UCSD-AML1 (cell line): Measurements from ENCODE around the gene HIVEP1.

Experiments used
- DNase-seq: peaks from one replicate; lab custom pipeline; 2025; ENCODE audit not compliant: unreplicated experiment; lab: John Stamatoyannopoulos, UW

Gene HIVEP1

GRCh38 chr6:12181481-12181880, 169.4 kb downstream of the HIVEP1 start:
- DNase-seq = no peak

DNA sequence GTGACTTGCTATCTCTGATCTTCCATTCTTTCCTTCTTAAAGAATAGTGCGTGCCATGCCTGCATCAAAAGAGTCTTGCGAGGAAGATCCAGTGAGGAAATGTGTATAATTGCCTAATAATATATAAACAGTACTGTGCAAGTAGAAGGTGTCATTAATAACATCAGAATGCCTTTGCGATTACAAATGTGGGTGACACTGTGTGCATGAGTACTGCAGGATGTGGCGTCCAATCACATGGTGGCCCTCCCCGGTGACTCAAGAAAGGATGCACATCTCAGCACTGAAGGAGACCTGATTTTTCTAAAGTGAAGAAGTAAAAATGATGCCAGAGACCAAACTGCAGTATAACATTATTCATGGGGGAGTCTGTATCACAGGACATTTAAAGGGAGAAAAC, 170.6 kb downstream of the HIVEP1 start:
- no peak for DNase-seq

DNA sequence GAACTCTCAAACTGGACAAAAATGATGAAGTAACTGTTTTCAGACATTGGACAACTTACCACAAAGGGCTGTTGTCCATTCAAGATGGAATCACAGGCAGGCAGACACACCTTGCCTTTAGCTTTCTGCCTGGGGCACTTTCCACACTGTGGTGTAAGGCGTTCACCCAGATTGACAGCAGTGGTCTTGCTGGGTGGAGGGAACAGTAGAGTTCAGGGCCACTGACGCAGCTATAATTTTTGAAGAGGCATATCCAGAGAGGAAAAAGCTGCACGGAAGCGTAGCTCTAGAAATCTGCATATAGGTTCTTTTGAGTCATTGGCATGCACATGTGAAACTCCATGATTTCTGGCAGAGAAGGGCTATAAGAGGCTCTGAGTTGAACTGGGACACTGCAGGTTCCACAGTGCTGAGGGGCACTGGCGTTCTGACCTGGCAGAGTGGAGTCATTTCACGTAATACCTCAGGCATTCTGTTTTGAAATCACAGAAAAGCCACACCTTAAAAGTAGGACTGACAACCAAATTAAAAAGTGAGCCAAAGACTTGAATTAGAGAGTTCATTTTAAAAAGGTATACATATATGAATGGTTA, 173.1 kb downstream of the HIVEP1 start:
- no peak for DNase-seq

GRCh38 chr6:12186528-12186927, 174.4 kb downstream of the HIVEP1 start:
- no peak for DNase-seq

DNA sequence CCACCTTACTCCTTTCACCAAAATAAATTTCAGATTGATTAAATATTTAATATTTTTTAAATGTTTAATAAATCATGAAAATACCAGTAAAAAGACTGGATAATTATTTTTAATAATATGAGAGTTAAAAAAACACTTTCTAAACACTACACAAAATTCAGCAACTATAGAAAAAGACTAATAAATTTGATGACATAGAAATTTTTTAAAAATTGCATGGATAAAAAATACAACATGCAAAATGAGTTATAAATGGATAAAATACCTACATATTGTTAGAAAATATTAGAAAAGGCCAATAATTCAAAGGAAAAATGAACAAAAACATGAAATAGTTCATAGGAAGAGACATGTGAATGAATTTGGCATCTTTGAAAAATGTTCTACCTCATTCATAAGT, 177.0 kb downstream of the HIVEP1 start:
- DNase-seq = no peak

- no peak for DNase-seq
Measured at GRCh38 chr6:12189661-12190060, 177.5 kb downstream of the HIVEP1 start.

GRCh38 chr6:12190252-12190651, 178.1 kb downstream of the HIVEP1 start:
- DNase-seq = no peak

DNA sequence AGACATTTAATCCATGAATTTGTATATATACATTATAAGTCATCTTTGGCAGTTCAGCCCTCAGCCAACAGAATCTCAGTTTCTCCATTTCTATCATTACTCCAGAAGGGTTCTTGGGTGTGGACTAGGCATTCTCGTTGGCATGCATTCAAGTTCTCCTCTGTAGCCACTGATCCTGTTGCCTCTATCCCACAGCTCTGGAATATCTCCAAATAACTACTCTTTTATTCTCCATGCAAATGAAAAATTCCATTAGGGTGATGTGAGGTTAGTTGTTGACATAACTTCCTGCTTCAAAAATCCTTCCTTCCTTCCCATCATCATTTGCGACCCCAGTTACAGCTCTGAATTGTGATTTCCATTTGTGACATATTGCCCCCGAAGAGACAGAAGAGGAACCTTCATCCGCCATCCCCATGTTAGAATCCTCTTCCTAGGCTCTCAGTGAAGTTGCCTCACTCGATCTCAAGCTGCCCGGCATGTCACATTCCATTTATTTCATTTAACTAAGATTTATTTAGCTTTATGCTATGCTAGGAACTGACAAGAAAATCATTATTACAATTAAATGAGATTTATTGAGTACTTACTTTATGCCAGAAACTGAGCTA, 184.3 kb downstream of the HIVEP1 start:
- no peak for DNase-seq

DNA sequence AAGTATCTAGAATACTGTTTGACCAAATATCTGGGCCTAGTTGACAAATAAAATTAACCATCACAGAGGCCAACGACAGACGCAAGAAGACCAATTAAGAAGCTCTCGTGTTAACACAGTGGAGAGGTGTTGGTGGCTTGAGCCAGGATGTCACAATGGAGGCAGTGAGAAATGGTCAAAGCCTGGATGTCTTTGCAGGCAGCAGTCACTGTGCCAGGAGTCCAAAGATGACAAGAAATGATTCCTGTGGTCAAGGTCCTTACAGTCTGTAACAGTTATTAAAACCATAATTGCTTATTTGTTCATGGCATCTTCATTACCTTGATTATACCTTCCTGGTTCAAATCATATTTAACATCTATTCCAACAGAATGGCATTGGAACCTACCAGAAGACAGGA, 186.7 kb downstream of the HIVEP1 start:
- no peak for DNase-seq

DNA sequence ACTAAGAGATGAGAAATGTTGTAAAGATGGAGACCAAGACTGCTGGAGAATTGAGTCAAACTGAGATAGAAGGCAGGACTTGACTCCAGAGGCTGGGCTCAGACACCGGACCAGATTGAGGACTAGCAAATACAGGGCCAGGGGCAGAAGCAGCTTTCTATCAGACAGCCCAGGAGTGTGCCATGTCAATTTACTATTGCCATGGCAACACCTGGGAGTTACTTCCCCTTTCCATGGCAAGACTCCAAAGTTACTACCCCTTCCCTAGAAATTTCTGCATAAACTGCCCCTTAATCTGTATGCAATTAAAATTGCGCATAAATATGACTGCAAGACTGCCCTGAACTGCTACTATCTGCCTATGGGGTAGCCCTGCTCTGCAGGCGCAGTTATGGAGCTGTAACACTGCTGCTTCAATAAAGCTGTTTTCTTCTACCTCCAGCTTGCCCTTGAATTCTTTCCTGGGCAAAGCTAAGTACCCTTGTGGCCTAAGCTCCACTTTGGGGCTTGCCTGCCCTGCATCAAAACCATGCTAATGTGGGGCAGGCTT, 188.0 kb downstream of the HIVEP1 start:
- DNase-seq = no peak

DNA sequence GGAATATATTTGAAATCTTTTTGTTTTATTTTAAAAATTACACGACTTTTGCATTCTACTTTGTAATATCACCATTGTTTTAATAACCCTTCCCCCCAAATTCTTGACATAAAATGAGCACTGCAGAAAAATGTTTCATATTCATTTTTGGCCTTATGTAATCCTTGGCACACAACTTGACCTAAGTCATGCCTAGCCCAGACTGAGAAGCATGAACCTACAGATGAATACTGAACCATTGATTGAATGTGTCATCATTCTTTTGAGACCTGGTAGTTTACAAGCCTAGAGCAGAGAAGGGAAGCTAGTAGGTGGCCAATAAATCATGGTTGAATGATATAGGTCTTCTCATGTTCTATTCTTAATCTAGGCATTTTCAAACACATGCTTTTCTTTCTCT, 188.6 kb downstream of the HIVEP1 start:
- DNase-seq = no peak

- DNase-seq = no peak
Measured at GRCh38 chr6:12203001-12203400, 190.9 kb downstream of the HIVEP1 start.

- DNase-seq = peak; percentile 28
Measured at GRCh38 chr6:12208190-12208589, 196.1 kb downstream of the HIVEP1 start.

- no peak for DNase-seq
Measured at GRCh38 chr6:12208673-12209072, 196.6 kb downstream of the HIVEP1 start.
